Liver (tissue), 9 donors: ENCODE results near the gene SUPT4H1. TPM values are rescaled to one million over a fixed set of nuclear protein-coding genes. Genes with fewer than 3 reads are reported as not detected.

ENCODE experiments used
- DNase-seq: peaks from one replicate; pipeline ENCODE4 v3.0.0-alpha.2; 2017; ENCODE audit warnings: low spot score
- H3K27ac ChIP-seq, 2 donors: one replicate each; pipeline ENCODE4 v1.7.0; 2013; ENCODE audit warnings: inconsistent platforms in 2 of 2, low read length in 2 of 2, control low read depth in 1 of 2, low read depth in 1 of 2, mild to moderate bottlenecking in 1 of 2
- H3K27me3 ChIP-seq, 4 donors: one replicate each; pipeline versions ENCODE4 v1.6.1 to v1.7.0; 2013; ENCODE audit warnings: low read length in 3 of 4, inconsistent platforms in 1 of 4, mild to moderate bottlenecking in 1 of 4, moderate library complexity in 1 of 4; ENCODE audit not compliant: control insufficient read depth in 4 of 4, insufficient read depth in 4 of 4
- H3K36me3 ChIP-seq, 4 donors: one replicate each; pipeline versions ENCODE4 v1.6.1 to v1.7.0; 2013; ENCODE audit warnings: low read length in 3 of 4, mild to moderate bottlenecking in 3 of 4, low read depth in 1 of 4, moderate library complexity in 1 of 4; ENCODE audit not compliant: control insufficient read depth in 4 of 4, insufficient read depth in 3 of 4
- H3K4me1 ChIP-seq, 4 donors: one replicate each; pipeline versions ENCODE4 v1.6.1 to v1.7.0; 2013; ENCODE audit warnings: low read length in 3 of 4, mild to moderate bottlenecking in 3 of 4, moderate library complexity in 1 of 4; ENCODE audit not compliant: control insufficient read depth in 4 of 4, insufficient read depth in 4 of 4
- H3K4me3 ChIP-seq, 3 donors: one replicate each; pipeline versions ENCODE4 v1.6.1 to v1.7.0; 2013; ENCODE audit warnings: low read length in 3 of 3, control low read depth in 1 of 3, low read depth in 1 of 3, mild to moderate bottlenecking in 1 of 3
- H3K9ac ChIP-seq, 2 donors: one replicate each; pipeline ENCODE4 v1.7.0; 2013; ENCODE audit warnings: low read length in 2 of 2, mild to moderate bottlenecking in 2 of 2, moderate library complexity in 2 of 2, control low read depth in 1 of 2, low read depth in 1 of 2
- H3K9me3 ChIP-seq, 4 donors: one replicate each; pipeline versions ENCODE4 v1.6.1 to v1.7.0; 2013; ENCODE audit warnings: low read length in 3 of 4; ENCODE audit not compliant: control insufficient read depth in 4 of 4
- ATF3 ChIP-seq: IDR thresholded peaks from 2 replicates; pipeline ENCODE4 v1.6.1; 2016; ENCODE audit warnings: antibody characterized with exemption
- EGR1 ChIP-seq, 2 donors: IDR thresholded peaks; 2 replicates each; pipeline ENCODE4 v1.6.1; 2016 to 2018; ENCODE audit warnings: antibody characterized with exemption in 2 of 2, low read depth in 2 of 2
- FOXA2 ChIP-seq: IDR thresholded peaks from 2 replicates; pipeline ENCODE4 v1.6.1; 2016; ENCODE audit warnings: antibody characterized with exemption
- GABPA ChIP-seq, 2 donors: IDR thresholded peaks in 1 of 2; conservative IDR thresholded peaks in 1 of 2; 2 replicates each; pipeline ENCODE4 v1.6.1; 2016; ENCODE audit warnings: antibody characterized with exemption in 2 of 2, mild to moderate bottlenecking in 1 of 2, moderate library complexity in 1 of 2
- HNF4A ChIP-seq, 2 donors: conservative IDR thresholded peaks; 2 replicates each; pipeline ENCODE4 v1.6.1; 2016; ENCODE audit warnings: antibody characterized with exemption in 2 of 2, mild to moderate bottlenecking in 2 of 2
- HNF4G ChIP-seq: IDR thresholded peaks from 2 replicates; pipeline ENCODE4 v1.6.1; 2016; ENCODE audit warnings: antibody characterized with exemption
- JUND ChIP-seq, 2 donors: IDR thresholded peaks; 2 replicates each; pipeline ENCODE4 v1.6.1; 2016; ENCODE audit warnings: antibody characterized with exemption in 2 of 2
- NR2F2 ChIP-seq: IDR thresholded peaks from 2 replicates; pipeline ENCODE4 v1.6.1; 2016; ENCODE audit warnings: antibody characterized with exemption
- RAD21 ChIP-seq, 2 donors: IDR thresholded peaks; 2 replicates each; pipeline ENCODE4 v1.6.1; 2016; ENCODE audit warnings: antibody characterized with exemption in 2 of 2, mild to moderate bottlenecking in 2 of 2
- REST ChIP-seq: IDR thresholded peaks from 2 replicates; pipeline ENCODE4 v1.6.1; 2016; ENCODE audit warnings: antibody characterized with exemption, mild to moderate bottlenecking
- SP1 ChIP-seq: IDR thresholded peaks from 2 replicates; pipeline ENCODE4 v1.6.1; 2018; ENCODE audit warnings: antibody characterized with exemption, mild to moderate bottlenecking
- TAF1 ChIP-seq: conservative IDR thresholded peaks from 2 replicates; pipeline ENCODE4 v1.6.1; 2016; ENCODE audit warnings: antibody characterized with exemption, mild to moderate bottlenecking
- YY1 ChIP-seq: IDR thresholded peaks from 2 replicates; pipeline ENCODE4 v1.6.1; 2016; ENCODE audit warnings: antibody characterized with exemption, mild to moderate bottlenecking
- WGBS: extraction: QIAGEN DNeasy Blood & Tissue Kit; methylation state at CpG from one replicate; pipeline ENCODE4 v1.1.7; 2013; 5-methylcytosine and 5-hydroxymethylcytosine counted together
- polyA plus RNA-seq, 2 donors: library from polyadenylated mRNA; stranded (reverse) in 1 of 2; unstranded in 1 of 2; fragments of 200-250 nt in 1 of 2; fragments of >200 nt in 1 of 2; fragmentation: Nextera tagmentation in 1 of 2; extraction: Ambion mirVana in 1 of 2; gene quantifications; one replicate each; pipeline versions ENCODE4 v1.2.1 to v1.2.3, GENCODE V29; 2013 to 2015
- total RNA-seq, 2 donors: library from RNA; depleted of rRNA; stranded (reverse); fragments of >200 nt; gene quantifications; one replicate each; pipeline ENCODE4 v1.2.3, GENCODE V29; 2014
- TF ChIP-seq, protein P1 (sequence below): IDR thresholded peaks from 2 replicates; pipeline ENCODE4 v1.6.1; 2016; ENCODE audit warnings: antibody characterized with exemption
- TF ChIP-seq, protein P2 (sequence below): fragments of 150-350 bp; IDR thresholded peaks from 2 replicates; pipeline ENCODE4 v1.5.1; 2017; ENCODE audit warnings: improper control_type of control experiment, low read depth, low read length; ENCODE audit not compliant: missing input control
- donor health status: healthy.
- donor health status: healthy.
- donor health status: healthy.
- donor health status: healthy.
- donor health status: healthy.

Gene SUPT4H1
- total and polyA plus RNA-seq, 4 donors = 23.3 to 59.1 (median 40.4) TPM

GRCh38 chr17:58320163-58320558 lies 31.8 kb downstream of the SUPT4H1 start:
- Histone ChIP-seq H3K9me3 (no peaks in the 10 kb centered on the region), H3K4me3 (no peak overlapping the region), H3K9ac (no peak overlapping the region), H3K36me3 (peaks cover 0 to 2% (median 0%) of the 10 kb centered on the region in 4 donors), H3K4me1 (peaks cover 2 to 13% (median 11%) of the 10 kb centered on the region in 4 donors), H3K27me3 (no peaks in the 10 kb centered on the region), H3K27ac (no peak overlapping the region)
- no peak for TF ChIP-seq YY1
- TF ChIP-seq, protein P1, sequence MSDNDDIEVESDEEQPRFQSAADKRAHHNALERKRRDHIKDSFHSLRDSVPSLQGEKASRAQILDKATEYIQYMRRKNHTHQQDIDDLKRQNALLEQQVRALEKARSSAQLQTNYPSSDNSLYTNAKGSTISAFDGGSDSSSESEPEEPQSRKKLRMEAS = no peak
- TF ChIP-seq, protein P2, sequence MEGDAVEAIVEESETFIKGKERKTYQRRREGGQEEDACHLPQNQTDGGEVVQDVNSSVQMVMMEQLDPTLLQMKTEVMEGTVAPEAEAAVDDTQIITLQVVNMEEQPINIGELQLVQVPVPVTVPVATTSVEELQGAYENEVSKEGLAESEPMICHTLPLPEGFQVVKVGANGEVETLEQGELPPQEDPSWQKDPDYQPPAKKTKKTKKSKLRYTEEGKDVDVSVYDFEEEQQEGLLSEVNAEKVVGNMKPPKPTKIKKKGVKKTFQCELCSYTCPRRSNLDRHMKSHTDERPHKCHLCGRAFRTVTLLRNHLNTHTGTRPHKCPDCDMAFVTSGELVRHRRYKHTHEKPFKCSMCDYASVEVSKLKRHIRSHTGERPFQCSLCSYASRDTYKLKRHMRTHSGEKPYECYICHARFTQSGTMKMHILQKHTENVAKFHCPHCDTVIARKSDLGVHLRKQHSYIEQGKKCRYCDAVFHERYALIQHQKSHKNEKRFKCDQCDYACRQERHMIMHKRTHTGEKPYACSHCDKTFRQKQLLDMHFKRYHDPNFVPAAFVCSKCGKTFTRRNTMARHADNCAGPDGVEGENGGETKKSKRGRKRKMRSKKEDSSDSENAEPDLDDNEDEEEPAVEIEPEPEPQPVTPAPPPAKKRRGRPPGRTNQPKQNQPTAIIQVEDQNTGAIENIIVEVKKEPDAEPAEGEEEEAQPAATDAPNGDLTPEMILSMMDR = no peak
- no peak for TF ChIP-seq FOXA2
- no peak for TF ChIP-seq NR2F2
- TF ChIP-seq ATF3 = no peak
- no peak for TF ChIP-seq SP1
- no peak for TF ChIP-seq HNF4A (conservative IDR thresholded peaks at IDR 0.05)
- no peak for TF ChIP-seq HNF4G
- no peak for TF ChIP-seq GABPA (IDR thresholded peaks at IDR 0.05 in 1 of 2, conservative IDR thresholded peaks at IDR 0.05 in 1 of 2)
- WGBS = 97% methylated on average over 7 of the region's 7 CpGs
- no peak for DNase-seq

GRCh38 chr17:58319173-58320162 lies 32.5 kb downstream of the SUPT4H1 start:
- TF ChIP-seq REST (no peak), JUND (IDR thresholded peaks at IDR 0.05) (no peak), TAF1 (no peak), ATF3 (no peak), FOXA2 (no peak), EGR1 (IDR thresholded peaks at IDR 0.05; ENCODE audit: low read depth in 2 of 2) (no peak), HNF4A (conservative IDR thresholded peaks at IDR 0.05) (no peak), NR2F2 (no peak), RAD21 (IDR thresholded peaks at IDR 0.05) (no peak), HNF4G (no peak)
- TF ChIP-seq, protein P2 = no peak
- H3K27me3 ChIP-seq = no peaks in the 10 kb centered on the region
- H3K9ac ChIP-seq = no peak overlapping the region
- H3K27ac ChIP-seq = no peak overlapping the region
- no peak for DNase-seq
- peaks cover 2 to 6% (median 5%) of the 10 kb centered on the region in 4 donors for H3K4me1 ChIP-seq
- peaks cover 0 to 2% (median 0%) of the 10 kb centered on the region in 4 donors for H3K36me3 ChIP-seq
- 93% methylated on average over 25 of the region's 25 CpGs for WGBS
- no peaks in the 10 kb centered on the region for H3K9me3 ChIP-seq
- H3K4me3 ChIP-seq = no peak overlapping the region
